SIG-M5 (cell line): Measurements from ENCODE around the gene TUBG1.
"Not testable (repeated sequence)": the region's sequence is repeated elsewhere in the genome, so short reads cannot be mapped to it uniquely, and the experiment has no call there.

Source experiments
- DNase-seq: peaks from one replicate; lab custom pipeline; 2025; lab: John Stamatoyannopoulos, UW

The TUBG1 gene

GRCh38 chr17:42579794-42580551 lies 29.5 kb upstream of the TUBG1 start:
- no peak for DNase-seq

DNA sequence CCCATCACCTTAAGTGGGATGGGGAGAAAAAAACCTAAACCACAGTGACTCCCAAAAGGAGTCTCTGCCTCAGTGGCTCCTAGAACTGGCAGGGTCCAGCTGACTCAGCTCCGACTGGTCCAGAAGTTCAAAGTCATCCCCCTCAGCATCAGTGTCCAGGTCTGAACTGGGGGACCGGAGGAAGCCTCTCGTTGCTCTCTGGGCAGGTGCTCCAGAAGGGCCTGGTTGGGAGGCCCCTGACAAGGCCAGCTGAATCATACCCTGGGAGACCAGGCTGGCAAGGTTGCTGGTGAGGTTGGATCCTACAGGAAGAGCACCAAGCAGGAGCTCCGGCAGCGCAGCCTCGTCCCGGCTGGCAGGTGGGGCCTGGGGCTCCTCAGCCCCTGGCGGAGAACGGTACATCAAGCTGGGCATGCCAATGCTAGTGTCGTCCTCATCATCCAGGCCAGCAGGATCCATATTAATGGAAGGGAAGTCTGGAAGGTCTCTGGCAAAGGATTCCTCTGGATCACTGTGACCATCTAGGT lies 27.7 kb upstream of the TUBG1 start:
- DNase-seq: no peak

DNA sequence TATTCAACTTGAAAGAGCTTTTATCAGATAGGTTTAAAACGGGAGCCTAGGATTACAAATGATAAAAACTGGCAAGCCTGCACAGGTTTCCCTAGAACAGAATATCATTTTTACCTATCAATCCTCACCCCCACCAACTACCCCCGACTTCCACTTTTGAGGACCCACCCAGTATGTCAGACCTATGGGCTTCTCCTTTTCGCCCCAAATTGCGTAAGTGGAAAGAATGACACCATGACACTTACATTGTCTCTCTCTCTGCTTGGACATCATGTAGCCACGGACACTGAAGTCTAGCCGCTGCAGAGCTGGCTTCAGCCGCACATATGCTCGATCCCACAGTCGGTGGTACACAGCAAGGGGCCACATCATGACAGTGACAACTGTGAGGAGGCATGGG lies 24.6 kb upstream of the TUBG1 start:
- DNase-seq: no peak

- no peak for DNase-seq
Measured at GRCh38 chr17:42585353-42585752, 24.1 kb upstream of the TUBG1 start.

DNA sequence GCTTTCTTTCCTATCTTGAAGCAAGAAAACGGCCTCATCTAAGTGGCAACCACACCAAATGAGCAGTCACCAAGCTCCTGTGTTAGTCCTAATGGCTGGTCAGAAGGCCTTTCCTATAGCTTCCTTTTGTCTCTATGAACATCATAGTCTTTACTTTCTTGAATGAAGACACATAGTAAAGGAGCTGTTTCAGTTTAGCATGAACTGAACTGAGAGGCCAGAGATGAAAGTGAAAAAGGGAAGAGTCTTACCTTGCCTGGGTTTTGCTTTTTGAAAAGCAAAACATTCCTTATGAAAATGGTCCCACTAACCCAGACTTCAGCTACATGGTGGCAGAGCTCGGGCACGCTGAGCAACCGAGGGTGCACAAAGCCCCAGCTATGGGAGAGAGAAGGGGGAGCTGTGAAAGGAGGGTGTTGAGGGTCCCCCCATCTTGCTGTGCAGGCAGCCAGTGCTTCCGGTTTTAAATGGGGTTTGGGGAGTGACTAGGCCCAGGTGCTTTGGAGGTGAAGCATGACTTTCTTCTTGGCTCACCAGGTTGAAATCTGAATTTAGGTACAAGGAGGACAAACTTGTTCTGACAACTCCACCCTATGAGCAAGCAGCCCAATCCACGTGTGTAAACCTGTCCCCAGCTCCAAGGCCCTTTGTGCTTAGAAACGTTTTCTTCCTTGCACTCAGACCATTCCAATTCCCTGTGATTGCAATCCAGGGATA lies 22.8 kb upstream of the TUBG1 start:
- no peak for DNase-seq

- DNase-seq: no peak
Measured at GRCh38 chr17:42590886-42591285, 18.6 kb upstream of the TUBG1 start.

DNA sequence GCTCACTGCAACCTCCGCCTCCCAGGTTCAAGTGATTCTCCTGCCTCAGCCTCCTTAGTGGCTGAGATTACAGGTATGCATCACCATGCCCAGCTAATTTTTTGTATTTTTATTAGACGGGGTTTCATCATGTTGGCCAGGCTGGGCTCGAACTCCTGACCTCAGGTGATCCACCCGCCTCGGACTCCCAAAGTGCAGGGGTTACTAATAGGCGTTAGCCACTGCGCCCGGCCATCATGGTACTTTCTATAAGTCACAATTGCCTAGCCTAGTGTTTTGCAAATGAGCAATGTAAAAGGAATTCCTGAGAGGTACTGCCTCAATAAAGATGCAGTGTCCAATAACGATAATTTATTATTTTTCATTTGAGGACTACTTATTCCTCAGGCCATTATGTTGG lies 18.1 kb upstream of the TUBG1 start:
- DNase-seq: no peak

GRCh38 chr17:42596386-42596785 lies 13.1 kb upstream of the TUBG1 start:
- no peak for DNase-seq

DNA sequence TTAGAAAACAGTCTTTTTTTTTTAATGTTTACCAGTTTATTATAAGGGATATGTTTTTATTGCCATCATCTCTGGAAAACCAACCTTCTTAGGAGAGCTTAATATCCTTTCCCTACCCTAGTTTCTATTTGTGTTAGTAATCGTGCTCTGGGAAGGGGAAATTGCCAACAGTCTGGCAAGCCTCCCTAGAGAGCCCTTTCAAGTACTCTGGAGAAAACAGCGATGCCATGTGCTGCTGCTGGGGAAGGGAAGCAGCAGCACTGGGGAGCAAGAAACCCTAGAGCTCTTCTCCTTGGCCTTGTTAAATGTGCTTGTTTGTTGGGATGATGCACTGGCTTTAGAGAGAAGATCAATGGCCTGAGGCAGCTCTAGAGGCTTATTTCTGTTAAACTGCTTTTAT lies 10.6 kb upstream of the TUBG1 start:
- no peak for DNase-seq

DNA sequence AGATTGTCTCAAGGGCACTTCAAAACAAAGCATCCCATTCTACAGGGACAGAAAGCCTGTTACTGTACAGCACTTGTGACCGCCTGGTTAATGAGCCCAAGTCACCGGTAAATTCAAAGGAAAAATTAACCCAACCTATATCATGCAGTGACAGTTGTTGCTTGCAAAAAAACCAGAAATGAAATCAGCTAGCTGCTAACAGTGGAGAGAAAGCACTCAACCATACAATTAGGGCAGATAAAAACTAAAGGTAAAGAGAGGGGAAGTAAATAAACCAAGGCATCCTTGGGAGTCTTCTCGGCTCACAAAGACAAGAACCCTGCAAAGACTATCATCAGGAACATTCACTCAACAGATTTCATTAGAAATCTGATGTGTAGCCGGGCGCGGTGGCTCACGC lies 6.2 kb upstream of the TUBG1 start:
- no peak for DNase-seq

- no peak for DNase-seq
Measured at GRCh38 chr17:42607769-42608168, 1.7 kb upstream of the TUBG1 start.

DNA sequence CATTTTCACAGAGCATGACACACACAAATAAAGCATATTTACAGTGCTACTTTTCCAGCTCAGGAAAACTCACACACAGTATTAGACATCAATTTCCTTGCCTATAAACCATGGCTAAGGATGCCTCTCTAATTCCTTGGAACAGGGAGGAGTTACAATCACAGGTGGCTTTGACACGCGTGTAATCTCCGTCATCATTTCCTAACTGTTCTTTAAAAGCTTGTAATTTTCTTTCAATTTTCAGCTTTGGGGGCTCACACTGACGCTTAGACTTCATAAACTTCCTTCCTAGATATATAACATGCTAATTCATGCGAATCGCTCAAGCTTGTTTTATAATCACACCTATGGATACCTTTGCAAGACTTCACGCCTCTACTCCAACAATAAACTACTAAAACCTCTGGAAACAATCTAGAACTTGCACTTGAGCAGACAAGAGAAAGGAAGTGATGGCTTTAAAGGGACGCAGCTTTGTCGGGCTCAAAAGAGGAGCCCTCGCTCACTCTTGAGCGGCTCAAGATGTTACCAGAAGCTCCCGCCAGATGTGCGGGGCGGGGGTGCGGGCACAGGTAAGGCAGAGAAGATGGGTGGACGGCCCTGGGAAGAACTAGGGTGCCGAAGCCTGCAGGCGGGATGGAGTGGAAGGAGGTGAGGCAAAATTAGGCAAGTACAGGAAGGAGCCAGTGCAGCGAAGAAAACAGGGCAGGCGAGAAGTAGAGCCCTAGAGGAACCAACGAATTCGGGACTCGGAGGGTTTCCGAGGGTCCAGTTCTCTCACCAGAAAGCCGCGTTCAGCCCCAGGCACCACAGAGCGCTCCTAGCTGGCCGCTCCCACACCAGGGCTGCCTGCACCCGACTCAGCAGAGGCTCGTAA lies 940 bp upstream of the TUBG1 start:
- no peak for DNase-seq

DNA sequence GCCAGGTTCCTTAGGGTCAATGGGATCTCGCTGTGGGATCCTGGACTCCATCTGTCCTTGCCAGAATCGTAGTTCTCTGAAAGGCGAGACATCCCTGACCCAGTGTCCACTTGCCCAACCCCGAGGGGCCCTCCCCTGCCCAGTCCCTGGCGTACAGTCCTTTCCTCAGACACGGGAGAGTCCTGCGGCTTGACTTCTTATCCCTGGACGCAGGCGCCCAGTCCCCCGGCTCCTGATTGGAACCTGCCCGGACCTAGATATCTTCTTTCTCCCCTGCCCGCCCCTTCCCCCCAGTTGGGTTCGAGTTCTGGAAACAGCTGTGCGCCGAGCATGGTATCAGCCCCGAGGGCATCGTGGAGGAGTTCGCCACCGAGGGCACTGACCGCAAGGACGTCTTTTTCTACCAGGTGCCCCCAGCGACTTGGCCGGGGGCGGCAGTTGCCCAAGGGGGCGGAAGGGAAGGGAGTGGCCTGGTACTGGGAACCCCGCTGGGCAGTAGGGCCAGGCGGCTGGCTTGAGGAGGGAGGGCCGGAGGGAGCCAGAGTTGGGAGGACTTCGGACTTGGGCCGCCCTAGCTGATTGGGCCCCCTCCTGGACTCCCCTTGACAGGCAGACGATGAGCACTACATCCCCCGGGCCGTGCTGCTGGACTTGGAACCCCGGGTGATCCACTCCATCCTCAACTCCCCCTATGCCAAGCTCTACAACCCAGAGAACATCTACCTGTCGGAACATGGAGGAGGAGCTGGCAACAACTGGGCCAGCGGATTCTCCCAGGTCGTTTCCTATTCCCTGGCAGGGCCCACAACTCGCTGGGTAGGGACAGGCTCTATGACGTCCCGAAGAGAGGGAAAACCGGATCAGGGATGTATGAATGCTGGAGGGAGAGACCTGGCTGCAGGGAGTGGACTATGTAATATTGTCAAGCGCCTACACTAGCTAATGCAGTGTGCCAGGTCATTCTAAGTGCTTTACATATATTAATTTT lies 625 bp downstream of the TUBG1 start:
- not testable (repeated sequence) for DNase-seq

DNA sequence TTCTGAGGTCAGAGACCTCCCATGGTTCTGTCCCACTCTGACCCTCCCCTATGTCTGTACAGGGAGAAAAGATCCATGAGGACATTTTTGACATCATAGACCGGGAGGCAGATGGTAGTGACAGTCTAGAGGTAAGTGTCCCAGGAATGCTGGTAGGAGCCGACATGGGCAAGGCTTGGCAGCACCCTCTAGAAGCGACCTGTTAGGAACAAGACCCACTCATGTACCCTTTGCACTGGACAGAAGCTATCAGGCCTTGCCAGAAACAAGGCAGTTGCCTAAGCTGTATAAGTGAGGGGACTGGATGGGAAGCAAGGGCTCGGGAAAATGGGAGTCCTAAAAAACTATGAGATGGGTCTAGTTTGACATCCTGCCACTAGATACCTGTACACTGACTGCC lies 2.5 kb downstream of the TUBG1 start:
- DNase-seq: no peak

DNA sequence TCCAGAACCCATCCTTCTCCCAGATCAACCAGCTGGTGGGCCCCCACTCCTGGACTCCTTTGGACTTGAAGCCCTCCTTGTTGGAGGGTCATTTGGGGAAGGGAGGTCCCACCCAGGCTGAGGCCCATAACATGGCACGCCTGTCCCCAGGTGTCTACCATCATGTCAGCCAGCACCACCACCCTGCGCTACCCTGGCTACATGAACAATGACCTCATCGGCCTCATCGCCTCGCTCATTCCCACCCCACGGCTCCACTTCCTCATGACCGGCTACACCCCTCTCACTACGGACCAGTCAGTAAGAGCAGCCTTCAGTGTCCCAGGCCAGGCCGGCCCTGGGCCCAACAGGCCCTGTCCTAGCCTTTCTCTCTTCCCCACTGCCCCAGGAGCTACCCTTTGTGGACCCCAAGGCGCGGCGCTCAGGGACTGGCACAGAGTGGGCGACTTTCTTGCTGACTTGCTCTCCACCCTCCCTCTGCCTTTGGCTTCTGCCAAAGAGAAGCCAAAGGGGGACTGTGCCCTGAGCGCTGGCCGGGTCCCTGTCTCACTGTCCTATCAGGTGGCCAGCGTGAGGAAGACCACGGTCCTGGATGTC lies 4.3 kb downstream of the TUBG1 start:
- DNase-seq: no peak

DNA sequence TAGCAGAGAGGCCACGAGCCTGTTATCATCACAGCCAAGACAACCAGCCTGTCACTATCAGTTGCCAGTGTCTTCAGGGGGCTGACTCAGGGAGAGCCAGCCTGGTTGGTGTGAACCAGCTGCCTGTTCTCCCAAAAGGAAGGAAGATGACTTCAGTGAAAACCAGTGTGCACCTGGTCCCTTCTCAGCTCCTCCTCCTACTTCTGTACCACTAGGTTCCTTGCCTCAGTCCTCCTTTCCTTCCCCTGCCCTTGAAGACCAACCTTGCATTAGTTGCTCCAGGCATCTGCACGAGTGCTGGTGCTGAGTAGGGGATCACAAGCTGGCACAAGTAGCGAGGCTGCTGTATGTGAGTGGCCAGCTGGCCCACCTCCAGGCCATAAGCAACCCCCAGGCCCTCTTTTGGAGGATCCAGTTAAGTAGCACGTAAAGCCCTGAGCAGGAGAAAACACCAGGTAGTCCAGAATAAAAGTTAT lies 8.5 kb downstream of the TUBG1 start:
- DNase-seq: no peak

GRCh38 chr17:42618442-42619150 lies 9.1 kb downstream of the TUBG1 start:
- no peak for DNase-seq

DNA sequence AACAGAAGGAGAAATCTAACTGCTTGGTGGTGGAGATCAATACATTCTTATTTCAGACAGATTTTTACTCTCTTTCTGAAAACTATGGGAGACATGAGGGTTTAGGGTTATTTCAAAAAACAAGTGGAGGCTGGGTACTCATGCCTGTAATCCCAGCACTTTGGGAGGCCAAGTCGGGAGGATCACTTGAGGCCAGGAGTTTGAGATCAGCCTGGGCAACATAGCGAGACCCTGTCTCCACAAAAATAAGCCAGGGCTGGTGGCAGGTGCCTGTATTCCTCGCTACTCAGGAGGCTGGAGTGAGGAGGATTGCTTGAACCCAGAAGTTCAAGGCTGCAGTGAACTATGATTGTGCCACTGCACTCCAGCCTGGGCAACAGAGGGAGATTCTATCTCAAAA lies 12.5 kb downstream of the TUBG1 start:
- DNase-seq: not testable (repeated sequence)

- no peak for DNase-seq
Measured at GRCh38 chr17:42623271-42623670, 13.8 kb downstream of the TUBG1 start.
